ENCODE data around the gene HES3. TPM values are rescaled to one million over a fixed set of nuclear protein-coding genes. Genes with fewer than 3 reads are reported as not detected.
A peak's percentile ranks its signal among the peaks of the same experiment; 100 is the strongest.

Gene HES3
- total RNA-seq, 1 donor from 2014 or later: not detected

- DNase-seq (ENCODE audit: extremely low spot score in 2 of 2): no peak
- Histone ChIP-seq H3K27me3 (no peaks in the 10 kb centered on the region), H3K4me3 (peak overlapping the region; percentile 57 to 81), H3K9me3 (no peaks in the 10 kb centered on the region), H3K27ac (peak overlapping the region; percentile 75), H3K36me3 (no peaks in the 10 kb centered on the region), H3K4me1 (peaks cover 49% of the 10 kb centered on the region)
- no peak for TF ChIP-seq POLR2A (IDR thresholded peaks at IDR 0.05)
- TF ChIP-seq CTCF (IDR thresholded peaks at IDR 0.05): no peak
- TF ChIP-seq POLR2AphosphoS5 (IDR thresholded peaks at IDR 0.05; ENCODE audit: insufficient read depth in 1 of 2, low read depth in 1 of 2): no peak
- intact Hi-C loops (cut with DNase I): no loop called here
These were observed 16.5 kb downstream of the HES3 start for GRCh38 chr1:6260433-6260934.

GRCh38 chr1:6260961-6261614, 17.1 kb downstream of the HES3 start, which contains the start of gene GPR153:
Gene GPR153, minus strand, starts transcription at chr1:6261098. Its CDS starts 6,193 bp downstream, at chr1:6254905.
- Histone ChIP-seq H3K27ac (peak within 1 kb of the TSS; percentile 87), H3K9me3 (no peaks in the 10 kb centered on the region), H3K36me3 (no peaks in the 10 kb centered on the region), H3K4me1 (peaks cover 49% of the 10 kb centered on the region), H3K27me3 (no peaks in the 10 kb centered on the region), H3K4me3 (peak within 1 kb of the TSS; percentile 57 to 81)
- no peak for DNase-seq (ENCODE audit: extremely low spot score in 2 of 2)
- peak in 1 of 2 donors; percentile 24 for TF ChIP-seq POLR2A (IDR thresholded peaks at IDR 0.05)
- no peak for TF ChIP-seq POLR2AphosphoS5 (IDR thresholded peaks at IDR 0.05; ENCODE audit: insufficient read depth in 1 of 2, low read depth in 1 of 2)
- intact Hi-C loops (cut with DNase I): no loop called here

- H3K27ac ChIP-seq: peak overlapping the region; percentile 87
- no peak for DNase-seq (ENCODE audit: extremely low spot score in 2 of 2)
- peak overlapping the region; percentile 57 to 81 for H3K4me3 ChIP-seq
- TF ChIP-seq CTCF (IDR thresholded peaks at IDR 0.05) (no peak), POLR2A (IDR thresholded peaks at IDR 0.05) (no peak), POLR2AphosphoS5 (IDR thresholded peaks at IDR 0.05; ENCODE audit: insufficient read depth in 1 of 2, low read depth in 1 of 2) (no peak)
- intact Hi-C loops (cut with DNase I): no loop called here
- H3K4me1 ChIP-seq: peaks cover 49% of the 10 kb centered on the region
- H3K27me3 ChIP-seq: no peaks in the 10 kb centered on the region
- H3K36me3 ChIP-seq: no peaks in the 10 kb centered on the region
- no peaks in the 10 kb centered on the region for H3K9me3 ChIP-seq
These were observed 17.6 kb downstream of the HES3 start for GRCh38 chr1:6261615-6261995.

- Histone ChIP-seq H3K4me3 (no peak overlapping the region), H3K27ac (peak overlapping the region; percentile 87), H3K27me3 (no peaks in the 10 kb centered on the region), H3K4me1 (peaks cover 49% of the 10 kb centered on the region), H3K9me3 (no peaks in the 10 kb centered on the region), H3K36me3 (no peaks in the 10 kb centered on the region)
- DNase-seq (ENCODE audit: extremely low spot score in 2 of 2): no peak
- TF ChIP-seq POLR2A (IDR thresholded peaks at IDR 0.05): no peak
- no peak for TF ChIP-seq CTCF (IDR thresholded peaks at IDR 0.05)
- peak in 1 of 2 donors; percentile 40 for TF ChIP-seq POLR2AphosphoS5 (IDR thresholded peaks at IDR 0.05; ENCODE audit: insufficient read depth in 1 of 2, low read depth in 1 of 2)
- intact Hi-C loops (cut with DNase I): no loop called here
These were observed 18.8 kb downstream of the HES3 start for GRCh38 chr1:6262555-6263420.

GRCh38 chr1:6263716-6264115, 19.7 kb downstream of the HES3 start:
- Histone ChIP-seq H3K27ac (peak overlapping the region; percentile 87), H3K27me3 (no peaks in the 10 kb centered on the region), H3K4me1 (peaks cover 45% of the 10 kb centered on the region), H3K36me3 (no peaks in the 10 kb centered on the region), H3K9me3 (no peaks in the 10 kb centered on the region), H3K4me3 (no peak overlapping the region)
- intact Hi-C loops (cut with DNase I): no loop called here
- DNase-seq (ENCODE audit: extremely low spot score in 2 of 2): no peak
- no peak for TF ChIP-seq POLR2AphosphoS5 (IDR thresholded peaks at IDR 0.05; ENCODE audit: insufficient read depth in 1 of 2, low read depth in 1 of 2)
- TF ChIP-seq POLR2A (IDR thresholded peaks at IDR 0.05): no peak
- TF ChIP-seq CTCF (IDR thresholded peaks at IDR 0.05): no peak

All from vagina (tissue), 2 donors.